Embryonic facial prominence (tissue), 1 donor: ENCODE data around the gene GRIK5.

ENCODE experiments used
- DNase-seq: peaks from one replicate; pipeline ENCODE4 v3.0.0-alpha.2; 2016; ENCODE audit errors: extremely low spot score

Gene GRIK5

GRCh38 chr19:42095142-42095813 lies 25.3 kb upstream of the GRIK5 start:
- no peak for DNase-seq

GRCh38 chr19:42093926-42094325 lies 23.9 kb upstream of the GRIK5 start:
- no peak for DNase-seq

DNA sequence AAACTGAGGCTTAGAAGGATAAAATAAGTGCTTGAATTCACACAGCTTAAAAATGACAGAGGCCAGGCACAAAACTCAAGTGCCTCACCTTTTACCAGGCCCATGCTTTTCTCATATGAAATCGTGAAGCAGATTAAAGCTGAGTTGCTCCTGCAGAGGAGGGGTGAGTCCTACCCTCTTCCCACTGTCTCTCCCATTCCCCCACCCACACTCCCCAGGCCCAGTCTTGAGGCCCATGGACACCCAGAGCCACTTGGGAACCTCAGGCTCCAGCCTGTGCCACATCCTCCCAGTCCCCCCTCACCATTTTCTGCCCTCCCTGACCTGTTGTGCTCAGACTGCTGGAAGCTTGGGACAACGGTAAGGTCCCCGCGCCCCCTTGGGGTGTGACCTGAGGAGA lies 23.5 kb upstream of the GRIK5 start:
- DNase-seq = no peak

GRCh38 chr19:42092350-42092749 lies 22.3 kb upstream of the GRIK5 start:
- DNase-seq = no peak

- no peak for DNase-seq
These were observed 21.7 kb upstream of the GRIK5 start for GRCh38 chr19:42091742-42092141.

DNA sequence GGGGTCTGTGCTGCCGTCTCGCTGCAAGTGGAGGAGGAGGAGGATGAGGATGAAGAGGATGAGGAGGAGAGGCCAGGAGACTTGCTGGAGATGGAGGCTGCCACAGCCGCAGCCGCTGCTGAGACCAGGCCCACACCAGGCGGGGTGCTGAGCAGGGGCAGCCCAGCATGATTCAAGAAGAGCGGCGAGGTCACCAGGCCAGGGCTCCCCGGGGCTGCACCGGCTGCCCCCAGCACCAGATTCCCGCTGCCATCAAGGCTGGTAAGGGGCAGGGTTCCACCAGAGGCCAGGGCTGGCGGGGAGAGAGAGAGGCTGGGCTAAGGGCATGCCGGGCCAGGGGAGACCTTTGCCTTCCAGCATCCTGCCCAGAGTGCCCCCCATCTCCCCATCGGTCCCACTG lies 21.3 kb upstream of the GRIK5 start:
- DNase-seq = no peak

- DNase-seq = no peak
These were observed 20.7 kb upstream of the GRIK5 start for GRCh38 chr19:42090672-42091071.

- DNase-seq = no peak
These were observed 19.8 kb upstream of the GRIK5 start for GRCh38 chr19:42089772-42090171.

DNA sequence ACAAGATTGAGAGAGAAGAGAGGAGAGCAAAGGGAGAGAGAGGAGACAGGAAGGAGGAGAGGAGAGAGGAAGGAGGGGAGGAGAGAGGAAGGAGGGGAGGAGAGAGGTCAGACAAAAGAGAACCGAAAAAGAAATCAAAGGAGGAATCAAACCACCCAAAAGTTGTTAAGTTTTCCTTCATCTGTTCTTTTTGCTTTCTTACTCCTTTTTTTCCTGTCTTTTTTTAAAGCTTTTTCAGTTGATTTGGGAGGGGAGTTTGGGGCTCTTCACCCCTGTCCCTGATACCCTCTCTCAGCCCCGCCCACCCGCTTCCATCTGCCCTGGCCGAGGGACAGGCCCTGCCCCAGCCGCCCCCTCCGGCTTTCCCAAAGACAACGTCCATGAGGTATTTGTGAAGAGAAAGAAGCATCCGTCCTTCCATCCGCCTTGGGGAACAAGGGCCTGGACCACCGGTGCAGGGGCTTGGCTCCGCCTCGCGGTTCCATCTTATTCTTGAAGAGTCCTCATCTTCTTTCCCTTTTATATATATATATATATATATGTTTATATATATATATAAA lies 19.3 kb upstream of the GRIK5 start:
- DNase-seq = no peak

DNA sequence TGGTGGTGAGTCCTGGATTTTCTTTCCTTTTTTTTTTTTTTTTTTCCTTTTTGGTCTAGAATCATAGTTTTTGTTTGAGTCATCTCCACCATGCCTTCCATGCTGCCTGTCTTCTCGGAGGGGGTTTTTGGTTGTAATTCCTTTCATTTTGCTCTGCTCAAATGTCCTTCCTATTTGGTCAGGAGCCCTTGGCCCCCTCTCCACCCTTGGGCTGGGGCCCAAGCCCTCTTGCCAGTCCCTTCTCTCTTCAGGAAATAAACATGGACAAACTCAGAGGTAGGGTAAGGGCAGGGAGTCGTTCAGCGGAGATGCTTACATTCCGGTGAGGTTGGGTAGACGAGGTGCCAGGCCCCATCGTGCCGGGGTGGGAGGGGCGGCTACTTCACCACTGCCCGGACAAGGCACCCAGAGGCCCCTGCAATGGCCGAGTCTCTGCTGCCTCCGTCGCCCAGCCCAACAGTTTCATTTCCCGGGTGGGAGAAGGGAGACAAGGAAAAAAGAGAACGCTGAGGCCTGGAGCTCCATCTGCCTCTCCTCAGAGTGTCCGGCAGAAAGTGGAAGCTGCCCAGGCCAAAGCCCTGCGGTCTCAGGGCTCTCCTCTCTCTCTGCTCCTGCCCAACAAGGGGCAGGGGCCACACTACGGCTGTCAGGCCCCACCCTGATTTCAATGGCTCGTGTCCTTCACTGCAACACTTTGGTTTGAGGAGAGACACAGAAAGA lies 18.6 kb upstream of the GRIK5 start:
- DNase-seq = no peak

- no peak for DNase-seq
These were observed 17.0 kb upstream of the GRIK5 start for GRCh38 chr19:42086770-42087550.

- no peak for DNase-seq
These were observed 16.3 kb upstream of the GRIK5 start for GRCh38 chr19:42086188-42086736.

DNA sequence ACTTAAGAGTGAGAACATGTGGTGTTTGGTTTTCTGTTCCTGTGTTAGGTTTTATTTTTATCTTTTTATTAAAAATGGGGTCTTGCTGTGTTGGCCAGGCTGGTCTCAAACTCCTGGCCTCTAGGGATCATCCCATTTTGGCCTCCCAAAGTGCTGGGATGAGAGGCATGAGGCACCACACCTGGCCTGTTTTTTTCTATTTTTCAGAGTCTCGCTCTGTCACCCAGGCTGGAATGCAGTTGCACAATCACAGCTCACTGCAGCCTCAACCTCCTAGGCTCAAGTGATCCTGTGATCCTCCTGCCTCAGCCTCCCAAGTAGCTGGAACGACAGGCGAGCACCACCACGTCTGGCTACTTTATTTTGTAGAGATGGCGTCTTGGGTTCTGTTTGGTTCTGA lies 13.5 kb upstream of the GRIK5 start:
- no peak for DNase-seq

GRCh38 chr19:42081584-42082203 lies 11.7 kb upstream of the GRIK5 start:
- DNase-seq = no peak

GRCh38 chr19:42080764-42081375 lies 10.9 kb upstream of the GRIK5 start:
- DNase-seq = no peak

DNA sequence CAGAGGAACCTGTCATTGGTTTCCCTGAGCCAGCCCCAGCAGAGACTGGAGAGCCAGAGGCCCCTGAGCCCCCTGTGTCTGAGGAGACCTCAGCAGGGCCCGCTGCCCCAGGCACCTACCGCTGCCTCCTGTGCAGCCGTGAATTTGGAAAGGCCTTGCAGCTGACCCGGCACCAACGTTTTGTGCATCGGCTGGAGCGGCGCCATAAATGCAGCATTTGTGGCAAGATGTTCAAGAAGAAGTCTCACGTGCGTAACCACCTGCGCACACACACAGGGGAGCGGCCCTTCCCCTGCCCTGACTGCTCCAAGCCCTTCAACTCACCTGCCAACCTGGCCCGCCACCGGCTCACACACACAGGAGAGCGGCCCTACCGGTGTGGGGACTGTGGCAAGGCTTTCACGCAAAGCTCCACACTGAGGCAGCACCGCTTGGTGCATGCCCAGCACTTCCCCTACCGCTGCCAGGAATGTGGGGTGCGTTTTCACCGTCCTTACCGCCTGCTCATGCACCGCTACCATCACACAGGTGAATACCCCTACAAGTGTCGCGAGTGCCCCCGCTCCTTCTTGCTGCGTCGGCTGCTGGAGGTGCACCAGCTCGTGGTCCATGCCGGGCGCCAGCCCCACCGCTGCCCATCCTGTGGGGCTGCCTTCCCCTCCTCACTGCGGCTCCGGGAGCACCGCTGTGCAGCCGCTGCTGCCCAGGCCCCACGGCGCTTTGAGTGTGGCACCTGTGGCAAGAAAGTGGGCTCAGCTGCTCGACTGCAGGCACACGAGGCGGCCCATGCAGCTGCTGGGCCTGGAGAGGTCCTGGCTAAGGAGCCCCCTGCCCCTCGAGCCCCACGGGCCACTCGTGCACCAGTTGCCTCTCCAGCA lies 10.1 kb upstream of the GRIK5 start:
- DNase-seq = no peak

DNA sequence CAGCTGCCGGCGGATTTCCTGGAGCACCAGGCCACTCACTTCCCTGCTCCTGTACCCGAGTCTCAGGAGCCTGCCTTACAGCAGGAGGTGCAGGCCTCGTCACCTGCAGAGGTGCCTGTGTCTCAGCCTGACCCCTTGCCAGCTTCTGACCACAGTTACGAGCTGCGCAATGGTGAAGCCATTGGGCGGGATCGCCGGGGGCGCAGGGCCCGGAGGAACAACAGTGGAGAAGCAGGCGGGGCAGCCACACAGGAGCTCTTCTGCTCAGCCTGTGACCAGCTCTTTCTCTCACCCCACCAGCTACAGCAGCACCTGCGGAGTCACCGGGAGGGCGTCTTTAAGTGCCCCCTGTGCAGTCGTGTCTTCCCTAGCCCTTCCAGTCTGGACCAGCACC lies 9.3 kb upstream of the GRIK5 start:
- no peak for DNase-seq

GRCh38 chr19:42078538-42079275 lies 8.7 kb upstream of the GRIK5 start:
- DNase-seq = no peak

DNA sequence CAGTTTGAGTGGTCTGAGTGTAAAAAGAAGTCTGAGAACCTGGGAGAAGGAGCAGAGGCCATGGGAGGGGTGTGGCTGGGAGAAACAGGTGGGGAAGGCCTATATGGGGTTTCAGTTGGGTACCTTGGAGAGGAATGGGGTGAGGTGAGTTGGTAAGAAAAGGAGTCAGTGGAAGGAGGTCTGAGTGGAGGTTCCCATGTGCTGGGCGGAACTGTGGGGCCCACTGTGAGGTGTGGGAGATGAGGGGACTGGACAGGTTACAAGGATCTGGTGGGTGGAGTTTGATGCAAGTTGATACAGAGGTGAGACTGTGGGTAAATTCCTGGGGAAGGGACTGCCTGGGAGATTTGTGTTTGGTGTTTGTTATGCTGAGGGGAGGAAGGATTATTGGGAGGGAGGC lies 8.1 kb upstream of the GRIK5 start:
- DNase-seq = no peak
